ENCODE data around the gene HDLBP. TPM values are rescaled to one million over a fixed set of nuclear protein-coding genes. Genes with fewer than 3 reads are reported as not detected.

Gene HDLBP
- total and polyA plus RNA-seq, 2 experiments from 2014 or later = 230 to 306 TPM

DNA sequence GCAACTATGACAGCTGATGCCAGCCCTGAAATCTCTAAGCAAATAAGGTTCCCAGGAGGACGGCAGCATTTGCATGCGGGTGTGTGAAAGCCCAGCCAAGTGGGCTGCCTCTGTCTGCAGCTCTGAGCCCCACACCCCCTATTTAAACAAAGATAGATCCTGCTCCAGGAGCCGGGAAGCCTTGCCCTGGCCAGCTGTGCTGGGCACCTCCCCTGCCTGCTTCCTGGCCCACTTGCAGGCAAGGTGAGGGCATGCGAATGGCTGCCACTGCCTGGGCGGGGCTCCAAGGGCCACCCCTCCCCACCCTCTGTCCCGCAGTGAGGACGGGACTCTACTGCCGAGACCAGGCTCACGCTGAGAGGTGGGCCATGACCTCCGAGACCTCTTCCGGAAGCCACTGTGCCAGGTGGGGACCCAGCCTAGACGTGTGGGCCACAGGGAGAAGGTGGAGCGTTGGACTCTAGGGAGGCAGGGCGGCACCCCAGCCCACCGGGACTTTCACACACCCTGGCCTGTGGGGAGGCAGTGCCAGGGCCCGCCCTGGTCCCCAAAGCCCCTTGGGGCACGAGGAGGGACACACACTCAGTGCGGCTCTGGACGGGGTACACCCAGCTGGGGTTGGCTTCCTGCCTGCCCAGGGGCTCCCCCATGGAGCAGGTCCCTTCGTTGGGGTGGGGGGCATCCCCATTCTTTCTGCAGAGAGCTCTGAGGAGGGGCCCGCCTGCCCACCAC is 126.9 kb downstream of the HDLBP start, which contains the start of gene ANO7:
Gene ANO7, plus strand, starts transcription at position 317 of the 732 bp plus-strand sequence. CDS start 1,387 bp downstream, outside the sequence.
- no peaks in the 10 kb centered on the region for H3F3A ChIP-seq (replicated peaks; ENCODE audit: low read depth)
- H3K9me2 ChIP-seq (ENCODE audit: insufficient read depth) = no peaks in the 10 kb centered on the region
- H3K27me3 ChIP-seq (ENCODE audit: insufficient read depth) = no peaks in the 10 kb centered on the region
- Mint-ChIP-seq H3K9me3 (no peaks in the 10 kb centered on the region), H3K27ac (no peak within 1 kb of the TSS), H3K27me3 (ENCODE audit: insufficient read depth, low read depth, poor library complexity) (peaks cover 5% of the 10 kb centered on the region), H3K36me3 (ENCODE audit: low read depth) (no peaks in the 10 kb centered on the region), H3K4me1 (peaks cover 3% of the 10 kb centered on the region), H3K4me3 (no peak within 1 kb of the TSS; the same call in 2 of the 3 replicates)
- H4K20me1 ChIP-seq (replicated peaks; ENCODE audit: insufficient read depth) = no peaks in the 10 kb centered on the region
- peak within 1 kb of the TSS; percentile 47; the same call in 1 of the 2 replicates for H2AFZ ChIP-seq
- H3K79me2 ChIP-seq (replicated peaks; ENCODE audit: insufficient read depth) = no peaks in the 10 kb centered on the region
- TF ChIP-seq, protein P1, sequence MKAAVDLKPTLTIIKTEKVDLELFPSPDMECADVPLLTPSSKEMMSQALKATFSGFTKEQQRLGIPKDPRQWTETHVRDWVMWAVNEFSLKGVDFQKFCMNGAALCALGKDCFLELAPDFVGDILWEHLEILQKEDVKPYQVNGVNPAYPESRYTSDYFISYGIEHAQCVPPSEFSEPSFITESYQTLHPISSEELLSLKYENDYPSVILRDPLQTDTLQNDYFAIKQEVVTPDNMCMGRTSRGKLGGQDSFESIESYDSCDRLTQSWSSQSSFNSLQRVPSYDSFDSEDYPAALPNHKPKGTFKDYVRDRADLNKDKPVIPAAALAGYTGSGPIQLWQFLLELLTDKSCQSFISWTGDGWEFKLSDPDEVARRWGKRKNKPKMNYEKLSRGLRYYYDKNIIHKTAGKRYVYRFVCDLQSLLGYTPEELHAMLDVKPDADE (IDR thresholded peaks at IDR 0.05) = no peak
- TF ChIP-seq, protein P2, sequence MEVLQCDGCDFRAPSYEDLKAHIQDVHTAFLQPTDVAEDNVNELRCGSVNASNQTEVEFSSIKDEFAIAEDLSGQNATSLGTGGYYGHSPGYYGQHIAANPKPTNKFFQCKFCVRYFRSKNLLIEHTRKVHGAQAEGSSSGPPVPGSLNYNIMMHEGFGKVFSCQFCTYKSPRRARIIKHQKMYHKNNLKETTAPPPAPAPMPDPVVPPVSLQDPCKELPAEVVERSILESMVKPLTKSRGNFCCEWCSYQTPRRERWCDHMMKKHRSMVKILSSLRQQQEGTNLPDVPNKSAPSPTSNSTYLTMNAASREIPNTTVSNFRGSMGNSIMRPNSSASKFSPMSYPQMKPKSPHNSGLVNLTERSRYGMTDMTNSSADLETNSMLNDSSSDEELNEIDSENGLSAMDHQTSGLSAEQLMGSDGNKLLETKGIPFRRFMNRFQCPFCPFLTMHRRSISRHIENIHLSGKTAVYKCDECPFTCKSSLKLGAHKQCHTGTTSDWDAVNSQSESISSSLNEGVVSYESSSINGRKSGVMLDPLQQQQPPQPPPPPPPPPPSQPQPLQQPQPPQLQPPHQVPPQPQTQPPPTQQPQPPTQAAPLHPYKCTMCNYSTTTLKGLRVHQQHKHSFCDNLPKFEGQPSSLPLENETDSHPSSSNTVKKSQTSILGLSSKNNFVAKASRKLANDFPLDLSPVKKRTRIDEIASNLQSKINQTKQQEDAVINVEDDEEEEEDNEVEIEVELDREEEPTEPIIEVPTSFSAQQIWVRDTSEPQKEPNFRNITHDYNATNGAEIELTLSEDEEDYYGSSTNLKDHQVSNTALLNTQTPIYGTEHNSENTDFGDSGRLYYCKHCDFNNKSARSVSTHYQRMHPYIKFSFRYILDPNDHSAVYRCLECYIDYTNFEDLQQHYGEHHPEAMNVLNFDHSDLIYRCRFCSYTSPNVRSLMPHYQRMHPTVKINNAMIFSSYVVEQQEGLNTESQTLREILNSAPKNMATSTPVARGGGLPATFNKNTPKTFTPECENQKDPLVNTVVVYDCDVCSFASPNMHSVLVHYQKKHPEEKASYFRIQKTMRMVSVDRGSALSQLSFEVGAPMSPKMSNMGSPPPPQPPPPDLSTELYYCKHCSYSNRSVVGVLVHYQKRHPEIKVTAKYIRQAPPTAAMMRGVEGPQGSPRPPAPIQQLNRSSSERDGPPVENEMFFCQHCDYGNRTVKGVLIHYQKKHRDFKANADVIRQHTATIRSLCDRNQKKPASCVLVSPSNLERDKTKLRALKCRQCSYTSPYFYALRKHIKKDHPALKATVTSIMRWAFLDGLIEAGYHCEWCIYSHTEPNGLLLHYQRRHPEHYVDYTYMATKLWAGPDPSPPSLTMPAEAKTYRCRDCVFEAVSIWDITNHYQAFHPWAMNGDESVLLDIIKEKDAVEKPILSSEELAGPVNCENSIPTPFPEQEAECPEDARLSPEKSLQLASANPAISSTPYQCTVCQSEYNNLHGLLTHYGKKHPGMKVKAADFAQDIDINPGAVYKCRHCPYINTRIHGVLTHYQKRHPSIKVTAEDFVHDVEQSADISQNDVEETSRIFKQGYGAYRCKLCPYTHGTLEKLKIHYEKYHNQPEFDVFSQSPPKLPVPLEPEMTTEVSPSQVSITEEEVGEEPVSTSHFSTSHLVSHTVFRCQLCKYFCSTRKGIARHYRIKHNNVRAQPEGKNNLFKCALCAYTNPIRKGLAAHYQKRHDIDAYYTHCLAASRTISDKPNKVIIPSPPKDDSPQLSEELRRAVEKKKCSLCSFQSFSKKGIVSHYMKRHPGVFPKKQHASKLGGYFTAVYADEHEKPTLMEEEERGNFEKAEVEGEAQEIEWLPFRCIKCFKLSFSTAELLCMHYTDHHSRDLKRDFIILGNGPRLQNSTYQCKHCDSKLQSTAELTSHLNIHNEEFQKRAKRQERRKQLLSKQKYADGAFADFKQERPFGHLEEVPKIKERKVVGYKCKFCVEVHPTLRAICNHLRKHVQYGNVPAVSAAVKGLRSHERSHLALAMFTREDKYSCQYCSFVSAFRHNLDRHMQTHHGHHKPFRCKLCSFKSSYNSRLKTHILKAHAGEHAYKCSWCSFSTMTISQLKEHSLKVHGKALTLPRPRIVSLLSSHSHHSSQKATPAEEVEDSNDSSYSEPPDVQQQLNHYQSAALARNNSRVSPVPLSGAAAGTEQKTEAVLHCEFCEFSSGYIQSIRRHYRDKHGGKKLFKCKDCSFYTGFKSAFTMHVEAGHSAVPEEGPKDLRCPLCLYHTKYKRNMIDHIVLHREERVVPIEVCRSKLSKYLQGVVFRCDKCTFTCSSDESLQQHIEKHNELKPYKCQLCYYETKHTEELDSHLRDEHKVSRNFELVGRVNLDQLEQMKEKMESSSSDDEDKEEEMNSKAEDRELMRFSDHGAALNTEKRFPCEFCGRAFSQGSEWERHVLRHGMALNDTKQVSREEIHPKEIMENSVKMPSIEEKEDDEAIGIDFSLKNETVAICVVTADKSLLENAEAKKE (CRISPR knock-in tag; IDR thresholded peaks at IDR 0.05) = no peak
- TF ChIP-seq, protein P3, sequence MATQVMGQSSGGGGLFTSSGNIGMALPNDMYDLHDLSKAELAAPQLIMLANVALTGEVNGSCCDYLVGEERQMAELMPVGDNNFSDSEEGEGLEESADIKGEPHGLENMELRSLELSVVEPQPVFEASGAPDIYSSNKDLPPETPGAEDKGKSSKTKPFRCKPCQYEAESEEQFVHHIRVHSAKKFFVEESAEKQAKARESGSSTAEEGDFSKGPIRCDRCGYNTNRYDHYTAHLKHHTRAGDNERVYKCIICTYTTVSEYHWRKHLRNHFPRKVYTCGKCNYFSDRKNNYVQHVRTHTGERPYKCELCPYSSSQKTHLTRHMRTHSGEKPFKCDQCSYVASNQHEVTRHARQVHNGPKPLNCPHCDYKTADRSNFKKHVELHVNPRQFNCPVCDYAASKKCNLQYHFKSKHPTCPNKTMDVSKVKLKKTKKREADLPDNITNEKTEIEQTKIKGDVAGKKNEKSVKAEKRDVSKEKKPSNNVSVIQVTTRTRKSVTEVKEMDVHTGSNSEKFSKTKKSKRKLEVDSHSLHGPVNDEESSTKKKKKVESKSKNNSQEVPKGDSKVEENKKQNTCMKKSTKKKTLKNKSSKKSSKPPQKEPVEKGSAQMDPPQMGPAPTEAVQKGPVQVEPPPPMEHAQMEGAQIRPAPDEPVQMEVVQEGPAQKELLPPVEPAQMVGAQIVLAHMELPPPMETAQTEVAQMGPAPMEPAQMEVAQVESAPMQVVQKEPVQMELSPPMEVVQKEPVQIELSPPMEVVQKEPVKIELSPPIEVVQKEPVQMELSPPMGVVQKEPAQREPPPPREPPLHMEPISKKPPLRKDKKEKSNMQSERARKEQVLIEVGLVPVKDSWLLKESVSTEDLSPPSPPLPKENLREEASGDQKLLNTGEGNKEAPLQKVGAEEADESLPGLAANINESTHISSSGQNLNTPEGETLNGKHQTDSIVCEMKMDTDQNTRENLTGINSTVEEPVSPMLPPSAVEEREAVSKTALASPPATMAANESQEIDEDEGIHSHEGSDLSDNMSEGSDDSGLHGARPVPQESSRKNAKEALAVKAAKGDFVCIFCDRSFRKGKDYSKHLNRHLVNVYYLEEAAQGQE (IDR thresholded peaks at IDR 0.05; ENCODE audit: unreplicated experiment) = no peak
- TF ChIP-seq ZNF331 (CRISPR knock-in tag; IDR thresholded peaks at IDR 0.05; ENCODE audit: low read depth) (no peak), POLR2AphosphoS5 (IDR thresholded peaks at IDR 0.05; ENCODE audit: low read depth) (no peak), EZH2phosphoT487 (IDR thresholded peaks at IDR 0.05; ENCODE audit: unreplicated experiment) (no peak), CREB1 (CRISPR knock-in tag; IDR thresholded peaks at IDR 0.05; ENCODE audit: low read depth) (no peak), STAT1 (IDR thresholded peaks at IDR 0.05; ENCODE audit: unreplicated experiment) (no peak), EZH2 (IDR thresholded peaks at IDR 0.05; ENCODE audit: low read depth, unreplicated experiment) (no peak)
- TF ChIP-seq, protein P4, sequence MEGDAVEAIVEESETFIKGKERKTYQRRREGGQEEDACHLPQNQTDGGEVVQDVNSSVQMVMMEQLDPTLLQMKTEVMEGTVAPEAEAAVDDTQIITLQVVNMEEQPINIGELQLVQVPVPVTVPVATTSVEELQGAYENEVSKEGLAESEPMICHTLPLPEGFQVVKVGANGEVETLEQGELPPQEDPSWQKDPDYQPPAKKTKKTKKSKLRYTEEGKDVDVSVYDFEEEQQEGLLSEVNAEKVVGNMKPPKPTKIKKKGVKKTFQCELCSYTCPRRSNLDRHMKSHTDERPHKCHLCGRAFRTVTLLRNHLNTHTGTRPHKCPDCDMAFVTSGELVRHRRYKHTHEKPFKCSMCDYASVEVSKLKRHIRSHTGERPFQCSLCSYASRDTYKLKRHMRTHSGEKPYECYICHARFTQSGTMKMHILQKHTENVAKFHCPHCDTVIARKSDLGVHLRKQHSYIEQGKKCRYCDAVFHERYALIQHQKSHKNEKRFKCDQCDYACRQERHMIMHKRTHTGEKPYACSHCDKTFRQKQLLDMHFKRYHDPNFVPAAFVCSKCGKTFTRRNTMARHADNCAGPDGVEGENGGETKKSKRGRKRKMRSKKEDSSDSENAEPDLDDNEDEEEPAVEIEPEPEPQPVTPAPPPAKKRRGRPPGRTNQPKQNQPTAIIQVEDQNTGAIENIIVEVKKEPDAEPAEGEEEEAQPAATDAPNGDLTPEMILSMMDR (conservative IDR thresholded peaks at IDR 0.05; ENCODE audit: low read depth in 2 of 2) = no peak
- no peak within 1 kb of the TSS for H3K27ac ChIP-seq (ENCODE audit: low read depth)
- DNase-seq (ENCODE audit: low spot score) (no peak), ATAC-seq (peak; percentile 35)
- no peak within 1 kb of the TSS for H3K4me3 ChIP-seq
- no peak within 1 kb of the TSS for H3K4me2 ChIP-seq
- H3K36me3 ChIP-seq (ENCODE audit: insufficient read depth) = no peaks in the 10 kb centered on the region
- no peaks in the 10 kb centered on the region for H3K4me1 ChIP-seq (ENCODE audit: insufficient read depth)
